Measurements from ENCODE around the gene MYO9B.

Gene MYO9B

GRCh38 chr19:17070421-17070820, 5.2 kb upstream of the MYO9B start:
- Histone ChIP-seq H3K9me2 (replicated peaks; ENCODE audit: control insufficient read depth, low read length) (no peaks in the 10 kb centered on the region), H3K4me2 (ENCODE audit: low read length) (peak overlapping the region; percentile 24; the same call in 1 of the 2 replicates), H3K9me3 (ENCODE audit: control insufficient read depth, insufficient read depth, low read length) (no peaks in the 10 kb centered on the region), H3K27me3 (ENCODE audit: control insufficient read depth, low read length) (no peaks in the 10 kb centered on the region), H3F3A (ENCODE audit: control insufficient read depth, insufficient read depth) (peaks cover 8% of the 10 kb centered on the region), H3K27ac (ENCODE audit: low read depth, low read length) (no peak overlapping the region), H3K79me2 (ENCODE audit: control insufficient read depth, low read length) (peaks cover 95% of the 10 kb centered on the region), H3K36me3 (ENCODE audit: control insufficient read depth, low read length) (peaks cover 93% of the 10 kb centered on the region), H3K4me1 (ENCODE audit: control insufficient read depth, low read length) (peaks cover 77% of the 10 kb centered on the region), H4K20me1 (ENCODE audit: control insufficient read depth, insufficient read depth, low read depth, low read length) (peaks cover 14% of the 10 kb centered on the region), H3K4me3 (ENCODE audit: low read length) (no peak overlapping the region)
- TF ChIP-seq, protein P1, sequence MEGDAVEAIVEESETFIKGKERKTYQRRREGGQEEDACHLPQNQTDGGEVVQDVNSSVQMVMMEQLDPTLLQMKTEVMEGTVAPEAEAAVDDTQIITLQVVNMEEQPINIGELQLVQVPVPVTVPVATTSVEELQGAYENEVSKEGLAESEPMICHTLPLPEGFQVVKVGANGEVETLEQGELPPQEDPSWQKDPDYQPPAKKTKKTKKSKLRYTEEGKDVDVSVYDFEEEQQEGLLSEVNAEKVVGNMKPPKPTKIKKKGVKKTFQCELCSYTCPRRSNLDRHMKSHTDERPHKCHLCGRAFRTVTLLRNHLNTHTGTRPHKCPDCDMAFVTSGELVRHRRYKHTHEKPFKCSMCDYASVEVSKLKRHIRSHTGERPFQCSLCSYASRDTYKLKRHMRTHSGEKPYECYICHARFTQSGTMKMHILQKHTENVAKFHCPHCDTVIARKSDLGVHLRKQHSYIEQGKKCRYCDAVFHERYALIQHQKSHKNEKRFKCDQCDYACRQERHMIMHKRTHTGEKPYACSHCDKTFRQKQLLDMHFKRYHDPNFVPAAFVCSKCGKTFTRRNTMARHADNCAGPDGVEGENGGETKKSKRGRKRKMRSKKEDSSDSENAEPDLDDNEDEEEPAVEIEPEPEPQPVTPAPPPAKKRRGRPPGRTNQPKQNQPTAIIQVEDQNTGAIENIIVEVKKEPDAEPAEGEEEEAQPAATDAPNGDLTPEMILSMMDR (IDR thresholded peaks at IDR 0.05; ENCODE audit: low read depth, low read length, poor library complexity, severe bottlenecking), result no peak
- no peak for TF ChIP-seq EZH2phosphoT487 (IDR thresholded peaks at IDR 0.05; ENCODE audit: borderline replicate concordance, low read length)

DNA sequence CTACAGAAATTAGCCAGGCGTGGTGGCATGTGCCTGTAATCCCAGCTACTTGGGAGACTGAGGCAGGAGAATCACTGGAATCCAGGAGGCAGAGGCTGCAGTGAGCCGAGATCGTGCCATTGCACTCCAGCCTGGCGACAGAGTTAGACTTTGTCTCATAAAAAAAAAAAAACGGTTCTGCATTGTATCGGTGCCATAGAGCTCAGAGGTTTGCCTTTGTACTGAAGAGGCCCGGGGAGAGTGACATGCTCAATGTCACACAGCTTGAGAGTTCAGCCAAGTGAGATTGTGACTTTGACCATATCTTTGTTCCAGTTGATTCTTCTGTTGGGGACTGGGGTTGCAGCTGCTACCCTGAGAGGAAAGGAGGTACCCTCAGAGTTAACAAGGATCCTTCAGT, 4.7 kb upstream of the MYO9B start:
- no peaks in the 10 kb centered on the region for H3K9me3 ChIP-seq (ENCODE audit: control insufficient read depth, insufficient read depth, low read length)
- no peaks in the 10 kb centered on the region for H3K9me2 ChIP-seq (replicated peaks; ENCODE audit: control insufficient read depth, low read length)
- H3K36me3 ChIP-seq (ENCODE audit: control insufficient read depth, low read length), result peaks cover 89% of the 10 kb centered on the region
- H3K4me3 ChIP-seq (ENCODE audit: low read length), result no peak overlapping the region
- H4K20me1 ChIP-seq (ENCODE audit: control insufficient read depth, insufficient read depth, low read depth, low read length), result peaks cover 14% of the 10 kb centered on the region
- no peak overlapping the region for H3K4me2 ChIP-seq (ENCODE audit: low read length)
- H3K27ac ChIP-seq (ENCODE audit: low read depth, low read length), result no peak overlapping the region
- no peaks in the 10 kb centered on the region for H3K27me3 ChIP-seq (ENCODE audit: control insufficient read depth, low read length)
- H3K79me2 ChIP-seq (ENCODE audit: control insufficient read depth, low read length), result peaks cover 93% of the 10 kb centered on the region
- peaks cover 8% of the 10 kb centered on the region for H3F3A ChIP-seq (ENCODE audit: control insufficient read depth, insufficient read depth)
- peaks cover 77% of the 10 kb centered on the region for H3K4me1 ChIP-seq (ENCODE audit: control insufficient read depth, low read length)
- TF ChIP-seq, protein P1 (IDR thresholded peaks at IDR 0.05; ENCODE audit: low read depth, low read length, poor library complexity, severe bottlenecking), result no peak
- TF ChIP-seq EZH2phosphoT487 (IDR thresholded peaks at IDR 0.05; ENCODE audit: borderline replicate concordance, low read length), result no peak

DNA sequence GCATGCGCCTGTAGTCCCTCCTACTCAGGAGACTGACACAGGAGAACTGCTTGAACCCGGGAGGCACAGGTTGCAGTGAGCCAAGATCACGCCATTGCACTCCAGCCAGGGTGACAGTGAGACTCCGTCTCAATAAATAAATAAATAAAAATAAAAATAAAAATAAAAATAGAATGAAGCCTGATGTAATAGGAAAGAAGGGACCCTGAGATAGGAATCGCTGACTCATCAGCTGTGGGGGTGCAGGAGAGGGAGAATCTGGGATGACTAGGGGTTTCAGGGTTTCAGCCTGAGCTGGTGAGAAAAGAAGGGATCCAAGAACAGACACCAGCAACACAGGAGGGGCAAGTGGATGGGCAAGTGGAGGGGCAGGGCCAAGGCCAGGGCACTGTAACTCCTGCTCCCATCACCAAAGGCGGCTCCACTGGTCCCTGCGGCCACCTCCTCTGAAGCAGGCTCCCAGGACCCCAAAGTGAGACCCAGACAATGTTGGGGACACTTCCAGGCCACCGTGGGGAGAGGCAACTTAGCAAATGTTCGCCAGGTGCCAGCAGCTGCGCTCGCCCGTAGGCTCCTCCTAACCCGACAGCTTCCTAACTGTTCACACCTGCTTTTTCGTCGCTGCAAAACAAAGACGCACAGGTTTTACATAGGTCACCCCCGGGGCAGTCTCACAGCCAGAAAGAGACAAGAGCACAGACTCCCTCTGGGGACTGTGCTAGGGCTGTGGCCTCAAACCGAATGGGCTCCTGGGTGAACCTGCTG, 1.5 kb upstream of the MYO9B start:
- Histone ChIP-seq H3K4me3 (ENCODE audit: low read length) (peak overlapping the region; percentile 97), H3K36me3 (ENCODE audit: control insufficient read depth, low read length) (peaks cover 82% of the 10 kb centered on the region), H3K27ac (ENCODE audit: low read depth, low read length) (peak overlapping the region; percentile 86), H3F3A (ENCODE audit: control insufficient read depth, insufficient read depth) (no peaks in the 10 kb centered on the region), H3K4me2 (ENCODE audit: low read length) (peak overlapping the region; percentile 99), H4K20me1 (ENCODE audit: control insufficient read depth, insufficient read depth, low read depth, low read length) (peaks cover 24% of the 10 kb centered on the region), H3K9me3 (ENCODE audit: control insufficient read depth, insufficient read depth, low read length) (no peaks in the 10 kb centered on the region), H3K79me2 (ENCODE audit: control insufficient read depth, low read length) (peaks cover 96% of the 10 kb centered on the region), H3K4me1 (ENCODE audit: control insufficient read depth, low read length) (peaks cover 77% of the 10 kb centered on the region), H3K9me2 (replicated peaks; ENCODE audit: control insufficient read depth, low read length) (no peaks in the 10 kb centered on the region), H3K27me3 (ENCODE audit: control insufficient read depth, low read length) (no peaks in the 10 kb centered on the region)
- TF ChIP-seq, protein P1 (IDR thresholded peaks at IDR 0.05; ENCODE audit: low read depth, low read length, poor library complexity, severe bottlenecking), result no peak
- TF ChIP-seq EZH2phosphoT487 (IDR thresholded peaks at IDR 0.05; ENCODE audit: borderline replicate concordance, low read length), result no peak
